Smooth muscle cell of the brain vasculature (primary cell): ENCODE measurements around the gene TMIE.

Experiments used
- DNase-seq: peaks from one replicate; pipeline ENCODE4 v3.0.0-alpha.2; 2012; ENCODE audit warnings: low read depth, low spot score

Gene TMIE

GRCh38 chr3:46669191-46669999 lies 31.8 kb upstream of the TMIE start:
- no peak for DNase-seq

GRCh38 chr3:46670000-46670890 lies 30.9 kb upstream of the TMIE start:
- DNase-seq: no peak

- no peak for DNase-seq
These were observed 30.2 kb upstream of the TMIE start for GRCh38 chr3:46670891-46671427.

- no peak for DNase-seq
These were observed 29.4 kb upstream of the TMIE start for GRCh38 chr3:46671541-46672348.

- DNase-seq: no peak
These were observed 28.9 kb upstream of the TMIE start for GRCh38 chr3:46672349-46672695.

GRCh38 chr3:46673151-46674030 lies 27.8 kb upstream of the TMIE start:
- no peak for DNase-seq

GRCh38 chr3:46674031-46674845 lies 27.0 kb upstream of the TMIE start:
- no peak for DNase-seq

- DNase-seq: no peak
These were observed 25.8 kb upstream of the TMIE start for GRCh38 chr3:46675426-46675825.

GRCh38 chr3:46675843-46676567 lies 25.2 kb upstream of the TMIE start:
- no peak for DNase-seq

- no peak for DNase-seq
These were observed 24.4 kb upstream of the TMIE start for GRCh38 chr3:46676601-46677410.

- DNase-seq: no peak
These were observed 23.8 kb upstream of the TMIE start for GRCh38 chr3:46677411-46677726.

- DNase-seq: no peak
These were observed 22.9 kb upstream of the TMIE start for GRCh38 chr3:46678280-46678679.

- DNase-seq: no peak
These were observed 21.5 kb upstream of the TMIE start for GRCh38 chr3:46679681-46680080.

GRCh38 chr3:46680298-46680826 lies 20.8 kb upstream of the TMIE start:
- no peak for DNase-seq

GRCh38 chr3:46681387-46681786 lies 19.8 kb upstream of the TMIE start:
- no peak for DNase-seq

- DNase-seq: no peak
These were observed 19.2 kb upstream of the TMIE start for GRCh38 chr3:46681856-46682540.

- no peak for DNase-seq
These were observed 18.2 kb upstream of the TMIE start for GRCh38 chr3:46682974-46683373.

- no peak for DNase-seq
These were observed 16.3 kb upstream of the TMIE start for GRCh38 chr3:46684891-46685290.
